HL-60 (cell line): ENCODE results near the gene STX18.

Source experiments
- DNase-seq, 2 experiments: peaks; one replicate each; pipeline ENCODE4 v3.0.0-alpha.2; 2010 to 2020; ENCODE audit warnings: low read depth in 1 of 2, low spot score in 1 of 2
- H3K27ac ChIP-seq: fragments of 250-450 bp; sonication (Bioruptor Pico); replicated peaks from 2 replicates; pipeline ENCODE4 v1.5.1; 2020; ENCODE audit warnings: mild to moderate bottlenecking, moderate library complexity
- H3K27me3 ChIP-seq: fragments of 250-450 bp; sonication (Bioruptor Pico); 2 replicates; pipeline ENCODE4 v1.5.1; 2021; ENCODE audit warnings: mild to moderate bottlenecking, moderate library complexity; ENCODE audit not compliant: insufficient read depth, poor library complexity, severe bottlenecking
- H3K4me3 ChIP-seq: replicated peaks from 2 replicates; pipeline ENCODE4 v1.5.1; 2011; ENCODE audit warnings: mild to moderate bottlenecking, control low read depth, low read length; ENCODE audit not compliant: insufficient read depth
- CTCF ChIP-seq: IDR thresholded peaks from one replicate; pipeline ENCODE4 v1.5.1; 2011; ENCODE audit warnings: low read length, control low read depth, inconsistent platforms; ENCODE audit not compliant: insufficient read depth
- GABPA ChIP-seq: IDR thresholded peaks from 2 replicates; pipeline ENCODE4 v1.6.1; 2012; ENCODE audit warnings: low read depth
- POLR2AphosphoS5 ChIP-seq: IDR thresholded peaks from 2 replicates; pipeline ENCODE4 v1.6.1; 2012; ENCODE audit warnings: low read depth
- REST ChIP-seq: IDR thresholded peaks from 2 replicates; pipeline ENCODE4 v1.6.1; 2012; ENCODE audit warnings: low read depth; ENCODE audit not compliant: insufficient replicate concordance
- SPI1 ChIP-seq: IDR thresholded peaks from 2 replicates; pipeline ENCODE4 v1.6.1; 2012; ENCODE audit warnings: low read depth, mild to moderate bottlenecking, borderline replicate concordance

The STX18 gene

GRCh38 chr4:4462970-4463369 lies 78.9 kb downstream of the STX18 start:
- Histone ChIP-seq H3K4me3 (no peak overlapping the region), H3K27me3 (no peaks in the 10 kb centered on the region), H3K27ac (no peak overlapping the region)
- TF ChIP-seq SPI1: no peak
- no peak for TF ChIP-seq CTCF
- TF ChIP-seq POLR2AphosphoS5: no peak
- no peak for TF ChIP-seq GABPA
- no peak for TF ChIP-seq REST
- DNase-seq: no peak

- no peak overlapping the region for H3K4me3 ChIP-seq
- no peak for DNase-seq
- H3K27ac ChIP-seq: no peak overlapping the region
- H3K27me3 ChIP-seq: no peaks in the 10 kb centered on the region
- no peak for TF ChIP-seq CTCF
- no peak for TF ChIP-seq REST
- no peak for TF ChIP-seq SPI1
- no peak for TF ChIP-seq GABPA
- no peak for TF ChIP-seq POLR2AphosphoS5
These were observed 80.0 kb downstream of the STX18 start for GRCh38 chr4:4461850-4462249.

DNA sequence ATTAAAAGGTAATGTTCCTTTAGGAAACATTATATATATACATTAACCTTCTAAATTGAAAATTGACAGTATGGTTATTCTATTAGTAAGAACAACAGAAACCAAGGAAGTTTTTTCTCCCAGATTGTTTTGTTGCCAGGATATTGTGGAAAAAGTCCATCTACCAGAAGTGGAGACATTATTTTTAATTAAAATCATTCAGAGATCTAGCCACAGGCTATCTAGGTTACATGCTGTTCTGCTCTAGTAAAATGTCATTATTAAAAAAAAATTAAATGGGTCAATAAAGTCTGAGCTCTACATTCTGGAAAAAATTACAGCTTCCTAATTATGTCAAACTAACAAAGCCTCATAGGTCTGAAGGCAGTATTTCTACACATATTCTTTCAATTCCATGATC lies 80.7 kb downstream of the STX18 start:
- no peak overlapping the region for H3K27ac ChIP-seq
- no peak for DNase-seq
- H3K4me3 ChIP-seq: no peak overlapping the region
- no peaks in the 10 kb centered on the region for H3K27me3 ChIP-seq
- TF ChIP-seq CTCF: no peak
- no peak for TF ChIP-seq SPI1
- no peak for TF ChIP-seq GABPA
- no peak for TF ChIP-seq REST
- no peak for TF ChIP-seq POLR2AphosphoS5
